Globus pallidus (tissue), 1 donor: ENCODE data around the gene CLEC2B.

Source experiments
- DNase-seq: peaks from one replicate; pipeline ENCODE4 v3.0.0-alpha.2; 2015; ENCODE audit warnings: low spot score

CLEC2B gene

GRCh38 chr12:9808504-9808903 lies 60.6 kb downstream of the CLEC2B start:
- DNase-seq = no peak

- DNase-seq = no peak
Observed at GRCh38 chr12:9806714-9807113, 62.4 kb downstream of the CLEC2B start.

GRCh38 chr12:9805883-9806282 lies 63.3 kb downstream of the CLEC2B start:
- DNase-seq = no peak
